ENCODE measurements around the gene GJD4.

GRCh38 chr10:35652824-35653223 is 47.7 kb downstream of the GJD4 start:
- TF ChIP-seq CTCF (IDR thresholded peaks at IDR 0.05), result no peak
- no peak for TF ChIP-seq POLR2A (IDR thresholded peaks at IDR 0.05)

Data from lower leg skin (tissue), 3 donors.